GM19238 (cell line): ENCODE results near the gene SEMA5B.
A peak's percentile ranks its signal among the peaks of the same experiment; 100 is the strongest.

Experiments
- DNase-seq: peaks from one replicate; pipeline ENCODE4 v3.0.0; 2011; ENCODE audit warnings: low spot score; ENCODE audit not compliant: insufficient read length

SEMA5B gene

GRCh38 chr3:123027292-123028232 is at the start of gene SEMA5B:
Gene SEMA5B (minus strand): TSS chr3:123027763. CDS start chr3:122961263, 66,500 bp downstream.
- DNase-seq: peak; percentile 35

GRCh38 chr3:123076496-123077418 is 49.2 kb upstream of the SEMA5B start:
- no peak for DNase-seq

- DNase-seq: no peak
Measured at GRCh38 chr3:123076112-123076495, 48.5 kb upstream of the SEMA5B start.

GRCh38 chr3:123075359-123075758 is 47.8 kb upstream of the SEMA5B start:
- no peak for DNase-seq

GRCh38 chr3:123072564-123072963 is 45.0 kb upstream of the SEMA5B start:
- no peak for DNase-seq

GRCh38 chr3:123072152-123072551 is 44.6 kb upstream of the SEMA5B start:
- no peak for DNase-seq

- no peak for DNase-seq
Measured at GRCh38 chr3:123071581-123071980, 44.0 kb upstream of the SEMA5B start.

- no peak for DNase-seq
Measured at GRCh38 chr3:123071146-123071545, 43.6 kb upstream of the SEMA5B start.

GRCh38 chr3:123070510-123070909 is 42.9 kb upstream of the SEMA5B start:
- DNase-seq: no peak

- no peak for DNase-seq
Measured at GRCh38 chr3:123068601-123069381, 41.2 kb upstream of the SEMA5B start.

GRCh38 chr3:123067689-123068600 is 40.4 kb upstream of the SEMA5B start:
- peak; percentile 42 for DNase-seq

GRCh38 chr3:123066896-123067688 is 39.5 kb upstream of the SEMA5B start, which contains the start of gene PDIA5:
Gene PDIA5 (plus strand): TSS chr3:123067025. CDS start chr3:123067165, 140 bp downstream.
- DNase-seq: peak; percentile 86

GRCh38 chr3:123066599-123066895 is 39.0 kb upstream of the SEMA5B start:
- no peak for DNase-seq

- DNase-seq: no peak
Measured at GRCh38 chr3:123064914-123065313, 37.4 kb upstream of the SEMA5B start.

- no peak for DNase-seq
Measured at GRCh38 chr3:123064506-123064905, 36.9 kb upstream of the SEMA5B start.

- no peak for DNase-seq
Measured at GRCh38 chr3:123063034-123063433, 35.5 kb upstream of the SEMA5B start.

- DNase-seq: no peak
Measured at GRCh38 chr3:123061856-123062255, 34.3 kb upstream of the SEMA5B start.

- no peak for DNase-seq
Measured at GRCh38 chr3:123060054-123060453, 32.5 kb upstream of the SEMA5B start.

GRCh38 chr3:123058505-123058904 is 30.9 kb upstream of the SEMA5B start:
- DNase-seq: no peak
